ENCODE data around the gene FADD. TPM values are rescaled to one million over a fixed set of nuclear protein-coding genes. Genes with fewer than 3 reads are reported as not detected.

FADD gene
- total RNA-seq, 1 donor from 2014 or later, result 20.0 TPM

GRCh38 chr11:70242885-70243284 lies 39.8 kb downstream of the FADD start:
- Mint-ChIP-seq H3K36me3 (ENCODE audit: insufficient read depth) (no peaks in the 10 kb centered on the region), H3K4me3 (ENCODE audit: low read depth) (no peak overlapping the region), H3K4me1 (ENCODE audit: low read depth) (peaks cover 4% of the 10 kb centered on the region), H3K27ac (no peak overlapping the region), H3K9me3 (ENCODE audit: low read depth) (no peaks in the 10 kb centered on the region), H3K27me3 (peaks cover 27% of the 10 kb centered on the region)
- TF ChIP-seq, protein P1, sequence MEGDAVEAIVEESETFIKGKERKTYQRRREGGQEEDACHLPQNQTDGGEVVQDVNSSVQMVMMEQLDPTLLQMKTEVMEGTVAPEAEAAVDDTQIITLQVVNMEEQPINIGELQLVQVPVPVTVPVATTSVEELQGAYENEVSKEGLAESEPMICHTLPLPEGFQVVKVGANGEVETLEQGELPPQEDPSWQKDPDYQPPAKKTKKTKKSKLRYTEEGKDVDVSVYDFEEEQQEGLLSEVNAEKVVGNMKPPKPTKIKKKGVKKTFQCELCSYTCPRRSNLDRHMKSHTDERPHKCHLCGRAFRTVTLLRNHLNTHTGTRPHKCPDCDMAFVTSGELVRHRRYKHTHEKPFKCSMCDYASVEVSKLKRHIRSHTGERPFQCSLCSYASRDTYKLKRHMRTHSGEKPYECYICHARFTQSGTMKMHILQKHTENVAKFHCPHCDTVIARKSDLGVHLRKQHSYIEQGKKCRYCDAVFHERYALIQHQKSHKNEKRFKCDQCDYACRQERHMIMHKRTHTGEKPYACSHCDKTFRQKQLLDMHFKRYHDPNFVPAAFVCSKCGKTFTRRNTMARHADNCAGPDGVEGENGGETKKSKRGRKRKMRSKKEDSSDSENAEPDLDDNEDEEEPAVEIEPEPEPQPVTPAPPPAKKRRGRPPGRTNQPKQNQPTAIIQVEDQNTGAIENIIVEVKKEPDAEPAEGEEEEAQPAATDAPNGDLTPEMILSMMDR (IDR thresholded peaks at IDR 0.05; ENCODE audit: unreplicated experiment), result no peak
- no peak for DNase-seq (ENCODE audit: low spot score, unreplicated experiment)

DNA sequence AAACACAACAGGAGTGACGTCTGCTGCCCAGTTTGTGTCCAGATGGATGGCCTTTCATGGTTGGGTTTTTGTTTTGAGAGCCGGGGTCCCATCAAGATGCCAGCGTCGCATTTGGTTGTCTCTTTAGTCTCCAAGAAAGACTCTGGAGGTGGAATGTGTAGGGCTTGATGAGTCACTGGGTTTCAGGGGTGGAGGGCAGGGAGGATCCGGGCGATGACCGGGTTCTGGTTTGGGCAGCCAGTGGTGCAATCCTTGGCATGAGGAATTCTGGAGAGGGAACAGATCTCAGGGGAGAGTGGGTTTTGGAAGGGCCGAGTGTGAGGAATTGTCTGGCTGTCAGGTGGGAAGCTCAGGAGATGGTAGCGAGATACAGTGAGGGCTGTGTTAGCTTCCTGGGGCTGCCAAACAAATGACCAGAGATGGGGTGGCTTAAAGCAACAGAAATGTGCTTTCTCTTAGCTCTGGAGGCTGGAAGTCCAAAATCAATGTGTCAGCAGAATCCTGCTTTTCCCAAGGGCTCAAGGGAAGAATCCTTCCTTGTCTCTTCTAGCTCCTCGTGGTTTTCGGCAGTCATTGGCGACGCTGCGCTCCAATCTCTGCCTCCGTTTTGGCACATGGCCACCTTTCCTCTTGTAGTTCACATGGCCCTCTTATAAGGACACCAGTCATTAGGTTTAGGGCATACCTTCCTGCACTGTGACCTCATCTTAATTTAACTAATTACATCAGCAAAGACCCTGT lies 41.0 kb downstream of the FADD start:
- H3K4me1 Mint-ChIP-seq (ENCODE audit: low read depth), result peaks cover 4% of the 10 kb centered on the region
- no peak overlapping the region for H3K4me3 Mint-ChIP-seq (ENCODE audit: low read depth)

GRCh38 chr11:70244698-70245097 lies 41.6 kb downstream of the FADD start:
- H3K36me3 Mint-ChIP-seq (ENCODE audit: insufficient read depth), result no peaks in the 10 kb centered on the region
- no peak for DNase-seq (ENCODE audit: low spot score, unreplicated experiment)
- TF ChIP-seq, protein P1 (IDR thresholded peaks at IDR 0.05; ENCODE audit: unreplicated experiment), result no peak
- peaks cover 4% of the 10 kb centered on the region for H3K4me1 Mint-ChIP-seq (ENCODE audit: low read depth)
- H3K9me3 Mint-ChIP-seq (ENCODE audit: low read depth), result no peaks in the 10 kb centered on the region
- H3K4me3 Mint-ChIP-seq (ENCODE audit: low read depth), result no peak overlapping the region
- peaks cover 26% of the 10 kb centered on the region for H3K27me3 Mint-ChIP-seq
- H3K27ac Mint-ChIP-seq, result no peak overlapping the region

More for the DNA sequence above, 41.0 kb downstream of the FADD start:
- H3K9me3 Mint-ChIP-seq (ENCODE audit: low read depth), result no peaks in the 10 kb centered on the region
- TF ChIP-seq, protein P1 (IDR thresholded peaks at IDR 0.05; ENCODE audit: unreplicated experiment), result no peak
- no peak overlapping the region for H3K27ac Mint-ChIP-seq
- DNase-seq (ENCODE audit: low spot score, unreplicated experiment), result no peak
- H3K36me3 Mint-ChIP-seq (ENCODE audit: insufficient read depth), result no peaks in the 10 kb centered on the region
- peaks cover 28% of the 10 kb centered on the region for H3K27me3 Mint-ChIP-seq

- peaks cover 4% of the 10 kb centered on the region for H3K4me1 Mint-ChIP-seq (ENCODE audit: low read depth)
- H3K27ac Mint-ChIP-seq, result no peak overlapping the region
- H3K9me3 Mint-ChIP-seq (ENCODE audit: low read depth), result no peaks in the 10 kb centered on the region
- TF ChIP-seq, protein P1 (IDR thresholded peaks at IDR 0.05; ENCODE audit: unreplicated experiment), result no peak
- no peaks in the 10 kb centered on the region for H3K36me3 Mint-ChIP-seq (ENCODE audit: insufficient read depth)
- no peak for DNase-seq (ENCODE audit: low spot score, unreplicated experiment)
- peaks cover 34% of the 10 kb centered on the region for H3K27me3 Mint-ChIP-seq
- H3K4me3 Mint-ChIP-seq (ENCODE audit: low read depth), result no peak overlapping the region
These were observed 43.1 kb downstream of the FADD start for GRCh38 chr11:70246196-70246595.

DNA sequence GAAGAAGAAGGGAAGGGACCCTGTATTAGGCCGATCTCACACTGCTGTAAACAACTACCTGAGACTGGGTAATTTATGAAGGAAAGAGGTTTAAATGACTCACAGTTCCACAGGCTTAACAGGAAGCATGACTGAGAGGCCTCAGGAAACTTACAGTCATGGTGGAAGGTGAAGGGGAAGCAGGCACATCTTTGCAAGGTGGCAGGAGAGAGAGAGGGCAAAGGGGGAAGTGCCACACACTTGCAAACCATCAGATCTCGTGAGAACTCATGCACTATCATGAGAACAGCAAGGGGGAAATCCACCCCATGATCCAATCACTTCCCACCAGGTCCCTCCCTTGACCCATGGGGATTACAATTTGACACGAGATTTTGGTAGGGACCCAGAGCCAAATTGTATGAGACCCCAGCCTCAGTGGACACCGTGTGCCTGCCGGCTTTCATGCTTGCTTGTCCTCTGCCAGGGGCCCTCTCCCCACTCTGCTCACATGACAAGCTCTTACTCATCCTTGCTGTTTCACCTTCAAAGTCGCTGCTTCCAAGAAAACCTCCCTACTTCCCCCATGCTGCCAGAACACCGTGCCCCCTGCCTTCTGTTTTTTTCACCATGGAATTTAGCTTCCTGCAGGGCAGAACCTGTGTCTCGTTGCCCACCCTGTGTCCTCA lies 44.1 kb downstream of the FADD start:
- Mint-ChIP-seq H3K9me3 (ENCODE audit: low read depth) (no peaks in the 10 kb centered on the region), H3K4me1 (ENCODE audit: low read depth) (peaks cover 4% of the 10 kb centered on the region), H3K4me3 (ENCODE audit: low read depth) (no peak overlapping the region), H3K36me3 (ENCODE audit: insufficient read depth) (no peaks in the 10 kb centered on the region), H3K27ac (no peak overlapping the region), H3K27me3 (peaks cover 34% of the 10 kb centered on the region)
- TF ChIP-seq, protein P1 (IDR thresholded peaks at IDR 0.05; ENCODE audit: unreplicated experiment), result no peak
- no peak for DNase-seq (ENCODE audit: low spot score, unreplicated experiment)
